Measurements from ENCODE around the gene AHCY. TPM values are rescaled to one million over a fixed set of nuclear protein-coding genes. Genes with fewer than 3 reads are reported as not detected.
"Not testable (repeated sequence)": the region's sequence is repeated elsewhere in the genome, so short reads cannot be mapped to it uniquely, and the experiment has no call there.

The AHCY gene
- total RNA-seq, 1 donor, result 88.3 TPM

DNA sequence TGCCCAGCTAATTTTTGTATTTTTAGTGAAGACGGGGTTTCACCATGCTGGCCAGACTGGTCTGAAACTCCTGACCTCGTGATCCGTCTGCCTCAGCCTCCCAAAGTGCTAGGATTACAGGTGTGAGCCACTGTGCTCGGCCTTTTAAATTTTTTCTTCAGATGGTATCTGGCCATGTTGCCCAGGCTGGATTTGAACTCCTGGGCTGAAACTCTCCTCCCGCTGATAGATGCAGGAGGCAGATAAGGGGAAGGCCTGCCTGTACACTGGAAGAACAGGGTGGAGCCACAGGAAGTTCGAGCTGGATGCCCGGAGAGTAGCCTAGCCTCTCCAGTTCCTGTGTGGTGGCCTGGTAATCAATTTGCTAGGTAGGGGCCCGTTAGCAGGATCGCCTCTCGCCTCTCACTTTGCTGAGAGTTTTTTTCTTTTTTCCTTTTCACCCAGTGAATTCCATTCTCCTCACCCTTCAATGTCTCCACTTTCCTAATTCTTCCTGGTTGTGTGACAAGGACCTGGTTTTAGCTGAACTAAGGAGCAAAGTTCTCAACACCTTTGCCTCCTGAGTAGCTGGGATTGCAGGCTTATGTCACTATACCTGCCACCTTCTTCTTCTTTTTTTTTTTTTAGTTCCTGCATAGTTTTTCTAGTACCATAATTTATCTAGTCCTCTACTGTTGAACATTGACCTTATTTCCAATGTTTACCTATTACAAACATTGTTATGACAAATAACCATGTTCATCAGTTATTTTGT, 40.5 kb upstream of the AHCY start:
- no peak overlapping the region for H3K4me3 ChIP-seq (ENCODE audit: low read depth, low read length)
- TF ChIP-seq, protein P1, sequence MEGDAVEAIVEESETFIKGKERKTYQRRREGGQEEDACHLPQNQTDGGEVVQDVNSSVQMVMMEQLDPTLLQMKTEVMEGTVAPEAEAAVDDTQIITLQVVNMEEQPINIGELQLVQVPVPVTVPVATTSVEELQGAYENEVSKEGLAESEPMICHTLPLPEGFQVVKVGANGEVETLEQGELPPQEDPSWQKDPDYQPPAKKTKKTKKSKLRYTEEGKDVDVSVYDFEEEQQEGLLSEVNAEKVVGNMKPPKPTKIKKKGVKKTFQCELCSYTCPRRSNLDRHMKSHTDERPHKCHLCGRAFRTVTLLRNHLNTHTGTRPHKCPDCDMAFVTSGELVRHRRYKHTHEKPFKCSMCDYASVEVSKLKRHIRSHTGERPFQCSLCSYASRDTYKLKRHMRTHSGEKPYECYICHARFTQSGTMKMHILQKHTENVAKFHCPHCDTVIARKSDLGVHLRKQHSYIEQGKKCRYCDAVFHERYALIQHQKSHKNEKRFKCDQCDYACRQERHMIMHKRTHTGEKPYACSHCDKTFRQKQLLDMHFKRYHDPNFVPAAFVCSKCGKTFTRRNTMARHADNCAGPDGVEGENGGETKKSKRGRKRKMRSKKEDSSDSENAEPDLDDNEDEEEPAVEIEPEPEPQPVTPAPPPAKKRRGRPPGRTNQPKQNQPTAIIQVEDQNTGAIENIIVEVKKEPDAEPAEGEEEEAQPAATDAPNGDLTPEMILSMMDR (IDR thresholded peaks at IDR 0.05; ENCODE audit: insufficient read depth, low read length), result no peak
- DNase-seq (ENCODE audit: low read depth), result no peak

DNA sequence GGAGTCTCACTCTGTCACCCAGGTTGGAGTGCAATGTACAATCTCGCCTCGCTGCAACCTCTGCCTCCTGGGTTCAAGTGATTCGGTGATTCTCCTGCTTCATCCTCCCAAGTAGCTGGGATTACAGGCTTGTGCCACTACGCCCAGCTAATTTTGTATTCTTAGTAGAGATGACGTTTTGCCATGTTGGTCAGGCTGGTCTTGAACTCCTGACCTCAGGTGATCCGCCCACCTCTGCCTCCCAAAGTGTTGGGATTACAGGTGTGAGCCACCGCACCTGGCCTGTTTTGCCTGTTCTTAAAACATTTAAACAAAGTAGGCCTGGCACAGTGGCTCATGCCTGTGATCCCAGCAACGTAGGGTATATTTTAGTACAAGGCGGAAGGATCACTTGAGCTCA, 38.0 kb upstream of the AHCY start:
- DNase-seq (ENCODE audit: low read depth); H3K4me3 ChIP-seq (ENCODE audit: low read depth, low read length): not testable (repeated sequence)

DNA sequence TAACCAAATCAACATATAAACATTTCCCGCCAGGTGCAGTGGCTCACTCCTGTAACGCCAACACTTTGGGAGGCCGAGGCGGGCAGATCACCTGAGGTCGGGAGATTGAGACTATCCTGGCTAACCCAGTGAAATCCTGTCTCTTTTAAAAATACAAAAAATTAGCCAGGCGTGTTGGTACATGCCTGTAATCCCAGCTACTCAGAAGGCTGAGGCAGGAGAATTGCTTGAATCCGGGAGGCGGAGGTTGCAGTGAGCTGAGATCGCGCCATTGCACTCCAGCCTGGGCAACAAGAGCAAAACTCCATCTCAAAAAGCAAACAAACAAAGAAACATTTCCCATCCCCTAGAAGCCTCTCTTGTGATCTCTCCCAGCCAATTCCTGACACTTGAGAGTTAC, 37.6 kb upstream of the AHCY start:
- H3K4me3 ChIP-seq (ENCODE audit: low read depth, low read length); DNase-seq (ENCODE audit: low read depth): not testable (repeated sequence)

DNA sequence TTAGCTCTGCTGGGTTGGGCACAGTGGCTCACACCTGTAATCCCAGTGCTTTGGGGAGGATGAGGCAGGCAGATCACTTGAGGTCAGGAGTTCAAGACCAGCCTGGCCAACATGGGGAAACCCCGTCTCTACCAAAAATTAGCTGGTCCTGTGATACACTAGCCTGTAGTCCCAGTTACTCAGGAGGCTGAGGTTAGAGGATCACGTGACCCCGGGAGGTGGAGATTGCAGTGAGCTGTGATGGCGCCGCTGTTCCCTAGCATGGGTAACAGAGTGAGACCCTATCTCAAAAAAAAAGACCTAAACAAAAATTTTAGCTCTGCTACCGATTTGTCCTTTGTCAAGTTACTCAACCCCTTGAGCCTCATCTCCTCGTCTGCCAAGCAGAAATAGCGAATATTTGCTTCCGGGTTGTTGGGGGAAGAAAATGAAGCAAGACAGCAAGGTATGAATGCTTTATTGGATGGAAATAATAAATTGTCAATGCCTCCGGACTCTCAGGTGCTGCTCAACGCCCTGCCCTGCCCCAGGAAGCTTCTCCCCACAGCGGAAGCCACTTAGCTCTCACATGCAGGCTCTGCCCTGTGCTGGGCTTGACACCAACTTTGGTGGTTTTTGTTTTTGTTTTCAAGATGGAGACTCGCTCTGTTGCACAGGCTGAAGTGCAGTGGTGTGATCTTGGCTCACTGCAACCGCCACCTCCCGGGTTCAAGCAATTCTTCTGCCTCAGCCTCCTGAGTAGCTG, 35.0 kb upstream of the AHCY start:
- TF ChIP-seq, protein P1 (IDR thresholded peaks at IDR 0.05; ENCODE audit: insufficient read depth, low read length), result no peak
- DNase-seq (ENCODE audit: low read depth), result no peak
- H3K4me3 ChIP-seq (ENCODE audit: low read depth, low read length), result no peak overlapping the region

DNA sequence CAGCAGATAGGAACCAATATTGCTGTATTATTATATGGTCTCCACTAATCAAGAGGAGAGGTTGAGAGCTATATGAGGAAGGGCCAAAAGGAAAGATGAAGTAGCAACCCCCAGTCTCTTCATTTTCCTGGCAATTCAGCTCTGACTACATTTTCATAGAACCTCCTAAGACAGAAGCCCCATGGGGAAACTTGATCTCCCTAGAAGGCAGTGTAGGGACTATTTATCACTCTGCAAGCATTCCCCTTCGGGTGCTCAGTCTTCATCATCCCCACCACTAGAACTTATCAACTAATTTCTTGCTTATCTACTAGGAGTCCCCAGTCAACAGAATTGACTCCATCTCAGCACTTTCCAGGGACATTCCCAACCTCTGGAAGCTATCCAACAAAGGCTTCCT, 34.4 kb upstream of the AHCY start:
- no peak overlapping the region for H3K4me3 ChIP-seq (ENCODE audit: low read depth, low read length)
- no peak for DNase-seq (ENCODE audit: low read depth)
- TF ChIP-seq, protein P1 (IDR thresholded peaks at IDR 0.05; ENCODE audit: insufficient read depth, low read length), result no peak

DNA sequence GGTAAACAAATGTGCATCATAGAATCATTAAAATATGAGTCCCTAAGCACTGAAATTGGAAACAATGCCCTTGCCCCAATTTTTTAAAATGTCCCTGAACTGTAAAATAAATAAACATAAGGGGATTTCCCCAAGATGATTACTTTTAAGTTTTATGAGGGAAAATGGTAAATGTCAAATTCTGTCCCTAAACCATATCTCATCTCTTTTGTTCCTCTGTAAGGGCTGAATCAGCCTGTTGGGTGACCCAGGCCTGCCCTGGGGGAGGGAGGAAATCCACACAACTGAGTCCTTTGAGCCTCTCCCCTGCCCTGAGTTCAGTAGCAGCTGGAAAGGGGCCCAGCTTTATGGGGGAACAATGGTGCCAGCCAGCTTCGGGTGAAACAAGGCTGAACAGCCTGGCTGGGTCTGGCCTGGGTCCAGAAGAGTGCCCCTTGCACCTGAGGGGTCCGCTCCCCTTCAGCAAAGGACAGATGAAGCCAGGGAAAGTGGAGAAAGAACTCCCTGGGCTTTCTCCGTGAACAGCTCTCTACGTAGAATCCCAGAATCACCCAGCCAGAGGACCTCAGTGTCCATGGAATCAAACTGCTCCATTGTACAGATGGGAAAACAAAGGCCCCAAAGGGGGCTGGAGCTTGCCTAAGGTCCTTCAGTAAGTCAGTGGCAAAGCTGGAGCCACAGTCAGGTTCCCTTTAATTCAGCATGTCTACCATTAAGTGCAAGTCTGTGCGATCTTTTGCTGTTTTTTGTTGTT, 31.7 kb upstream of the AHCY start:
- H3K4me3 ChIP-seq (ENCODE audit: low read depth, low read length), result no peak overlapping the region
- no peak for DNase-seq (ENCODE audit: low read depth)
- TF ChIP-seq, protein P1 (IDR thresholded peaks at IDR 0.05; ENCODE audit: insufficient read depth, low read length), result no peak

DNA sequence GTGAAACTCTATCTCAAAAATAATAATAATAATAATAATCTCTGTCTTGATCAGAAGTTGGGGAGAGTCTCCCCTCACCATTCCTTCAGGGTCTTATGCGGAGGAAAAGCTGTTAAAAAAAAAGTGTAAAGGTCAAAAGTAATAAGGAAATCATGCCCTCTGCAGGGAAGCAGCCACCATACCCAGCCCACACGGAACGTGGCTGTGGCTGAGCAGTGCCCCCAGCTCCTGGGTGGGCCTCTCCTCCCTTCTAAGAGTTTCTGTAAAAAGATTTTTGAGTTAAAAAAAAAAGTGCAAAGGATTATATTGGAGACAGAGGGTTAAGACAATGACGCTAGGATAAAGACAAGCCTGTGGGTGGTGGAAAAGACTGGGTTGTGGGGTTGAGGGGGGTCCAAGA, 30.6 kb upstream of the AHCY start:
- no peak overlapping the region for H3K4me3 ChIP-seq (ENCODE audit: low read depth, low read length)
- TF ChIP-seq, protein P1 (IDR thresholded peaks at IDR 0.05; ENCODE audit: insufficient read depth, low read length), result no peak
- DNase-seq (ENCODE audit: low read depth), result no peak
